Thyroid gland (tissue), 4 donors: ENCODE measurements around the gene EMID1. TPM values are rescaled to one million over a fixed set of nuclear protein-coding genes. Genes with fewer than 3 reads are reported as not detected.
A peak's percentile ranks its signal among the peaks of the same experiment; 100 is the strongest.

Experiments used
- DNase-seq, 2 donors: peaks; one replicate each; pipeline ENCODE4 v3.0.0-alpha.2; 2019
- H3K27ac ChIP-seq, 3 donors: fragments of 200-600 bp; sonication (generic); 1 replicate in 2 of 3; 2 replicates in 1 of 3; pipeline ENCODE4 v1.5.1; 2016 to 2019; ENCODE audit warnings: mild to moderate bottlenecking in 1 of 3, moderate library complexity in 1 of 3
- H3K27me3 ChIP-seq: fragments of 200-600 bp; sonication (generic); one replicate; pipeline ENCODE4 v1.5.1; 2019
- H3K36me3 ChIP-seq, 2 donors: fragments of 200-600 bp; sonication (generic); one replicate each; pipeline ENCODE4 v1.5.1; 2016 to 2019
- H3K4me1 ChIP-seq, 2 donors: fragments of 200-600 bp; sonication (generic); one replicate each; pipeline ENCODE4 v1.5.1; 2017 to 2019
- H3K4me3 ChIP-seq, 3 donors: fragments of 200-600 bp; sonication (generic); replicated peaks in 1 of 3; 1 replicate in 2 of 3; 2 replicates in 1 of 3; pipeline ENCODE4 v1.5.1; 2016; ENCODE audit warnings: mild to moderate bottlenecking in 1 of 3
- H3K9me3 ChIP-seq: fragments of 200-600 bp; sonication (generic); one replicate; pipeline ENCODE4 v1.5.1; 2017
- POLR2A ChIP-seq, 2 donors: fragments of 450-650 bp; IDR thresholded peaks; one replicate each; pipeline ENCODE4 v1.6.1; 2017; ENCODE audit warnings: antibody characterized with exemption in 2 of 2, mild to moderate bottlenecking in 2 of 2, moderate library complexity in 1 of 2
- WGBS, 2 donors: methylation state at CpG; one replicate each; pipeline ENCODE4 v1.1.5; 2017; 5-methylcytosine and 5-hydroxymethylcytosine counted together
- intact Hi-C: fragments of 100-400 bp; cut with DNase I; formaldehyde crosslinking; loops from one replicate; pipeline ENCODE4 v1.15.1; 2023
- total RNA-seq, 4 donors: library from RNA; depleted of rRNA; stranded (reverse); fragments of >200 nt; gene quantifications; one replicate each; pipeline ENCODE4 v1.2.3, GENCODE V29; 2016
- TF ChIP-seq, protein P1 (sequence below), 6 experiments: fragments of 200-600 bp in 3 of 6; fragments of 450-650 bp in 3 of 6; sonication (generic) in 3 of 6; IDR thresholded peaks; one replicate each; pipeline ENCODE4 v1.5.1; 2016 to 2019; ENCODE audit warnings: antibody characterized with exemption in 6 of 6, mild to moderate bottlenecking in 2 of 6, inconsistent platforms in 1 of 6, moderate library complexity in 1 of 6

Gene EMID1
- total RNA-seq, 4 donors from 2014 or later: 14.0 to 55.9 (median 19.0) TPM

DNA sequence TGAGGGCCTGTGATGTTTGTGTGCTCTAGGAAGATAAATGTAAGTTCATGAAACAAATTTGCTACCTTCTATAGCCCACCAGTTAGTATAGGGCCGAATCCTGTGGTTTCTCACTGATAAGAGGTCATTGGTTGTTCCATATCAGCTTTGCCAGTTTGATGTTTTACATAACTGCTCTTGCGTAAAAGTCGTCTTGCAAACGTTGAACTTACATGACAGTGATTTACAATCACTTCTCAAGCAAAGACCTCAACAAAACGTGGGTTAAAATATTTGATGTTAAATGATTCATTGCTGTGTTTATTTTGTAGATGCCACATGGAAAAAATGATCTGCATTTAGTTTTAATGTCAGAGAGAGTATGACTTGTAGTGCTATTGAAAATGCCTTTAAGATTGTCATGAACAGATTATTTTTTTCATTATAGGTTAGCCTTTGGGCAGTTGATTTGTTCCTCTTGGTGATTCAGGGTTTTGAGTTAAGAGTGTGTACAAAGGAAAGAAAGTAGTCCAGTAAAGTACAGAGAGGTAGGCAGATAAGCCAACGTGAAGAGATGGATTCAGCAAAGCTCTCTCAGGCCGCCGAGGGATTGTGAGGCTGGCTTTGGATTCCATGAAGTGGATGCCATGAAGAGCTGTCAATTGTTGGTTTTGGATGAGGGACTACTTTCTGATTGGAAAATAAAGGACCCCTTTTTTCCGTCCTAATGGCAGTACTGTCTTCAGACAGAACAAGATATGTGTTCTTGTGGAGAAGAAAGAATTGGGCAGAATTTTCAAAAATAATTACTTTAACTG is 65.0 kb downstream of the EMID1 start:
- TF ChIP-seq POLR2A (IDR thresholded peaks at IDR 0.05): no peak
- TF ChIP-seq, protein P1, sequence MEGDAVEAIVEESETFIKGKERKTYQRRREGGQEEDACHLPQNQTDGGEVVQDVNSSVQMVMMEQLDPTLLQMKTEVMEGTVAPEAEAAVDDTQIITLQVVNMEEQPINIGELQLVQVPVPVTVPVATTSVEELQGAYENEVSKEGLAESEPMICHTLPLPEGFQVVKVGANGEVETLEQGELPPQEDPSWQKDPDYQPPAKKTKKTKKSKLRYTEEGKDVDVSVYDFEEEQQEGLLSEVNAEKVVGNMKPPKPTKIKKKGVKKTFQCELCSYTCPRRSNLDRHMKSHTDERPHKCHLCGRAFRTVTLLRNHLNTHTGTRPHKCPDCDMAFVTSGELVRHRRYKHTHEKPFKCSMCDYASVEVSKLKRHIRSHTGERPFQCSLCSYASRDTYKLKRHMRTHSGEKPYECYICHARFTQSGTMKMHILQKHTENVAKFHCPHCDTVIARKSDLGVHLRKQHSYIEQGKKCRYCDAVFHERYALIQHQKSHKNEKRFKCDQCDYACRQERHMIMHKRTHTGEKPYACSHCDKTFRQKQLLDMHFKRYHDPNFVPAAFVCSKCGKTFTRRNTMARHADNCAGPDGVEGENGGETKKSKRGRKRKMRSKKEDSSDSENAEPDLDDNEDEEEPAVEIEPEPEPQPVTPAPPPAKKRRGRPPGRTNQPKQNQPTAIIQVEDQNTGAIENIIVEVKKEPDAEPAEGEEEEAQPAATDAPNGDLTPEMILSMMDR (IDR thresholded peaks at IDR 0.05): no peak
- Histone ChIP-seq H3K9me3 (no peaks in the 10 kb centered on the region), H3K4me3 (peak overlapping the region in 1 of 3 donors; percentile 78), H3K27ac (peak overlapping the region in 1 of 3 donors; percentile 19), H3K4me1 (peaks cover 35 to 44% of the 10 kb centered on the region in 2 donors), H3K36me3 (peaks cover 25 to 33% of the 10 kb centered on the region in 2 donors), H3K27me3 (no peaks in the 10 kb centered on the region)
- intact Hi-C loops: loop anchor here (5.0 kb wide), 1 partner anchor 37 kb away; the partner anchor contains the start of gene GAS2L1
- DNase-seq: no peak
- 20 to 22% methylated on average over 9 of the region's 9 CpGs for WGBS, 2 donors

DNA sequence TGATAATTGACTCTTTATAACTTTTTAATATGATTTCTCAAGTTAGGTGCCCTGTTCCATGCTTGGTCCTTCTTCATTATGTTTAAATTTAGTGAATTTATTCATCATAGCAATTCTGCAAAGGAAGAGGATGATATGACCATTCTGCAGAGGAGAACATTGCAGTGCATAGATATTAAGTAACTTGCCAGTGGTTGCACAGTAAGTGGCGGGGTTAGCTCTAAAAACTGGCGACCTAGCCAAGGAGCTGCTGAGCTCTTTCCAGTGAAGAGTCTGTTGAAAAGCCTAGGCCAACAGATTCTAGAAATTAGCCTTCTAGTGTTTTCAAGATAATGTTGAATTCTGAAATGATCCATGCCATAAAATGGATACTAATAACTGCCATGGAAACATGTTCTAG is 66.9 kb downstream of the EMID1 start:
- no peak overlapping the region for H3K4me3 ChIP-seq
- intact Hi-C loops: loop anchor here (5.0 kb wide), 1 partner anchor 35 kb away; the partner anchor contains the start of gene GAS2L1
- H3K9me3 ChIP-seq: no peaks in the 10 kb centered on the region
- H3K27ac ChIP-seq: no peak overlapping the region
- no peak for DNase-seq
- H3K27me3 ChIP-seq: no peaks in the 10 kb centered on the region
- H3K4me1 ChIP-seq: peaks cover 23 to 30% of the 10 kb centered on the region in 2 donors
- peaks cover 38 to 46% of the 10 kb centered on the region in 2 donors for H3K36me3 ChIP-seq
- WGBS, 2 donors: 67 to 75% methylated on average over 2 of the region's 2 CpGs
- TF ChIP-seq, protein P1 (IDR thresholded peaks at IDR 0.05): no peak
- no peak for TF ChIP-seq POLR2A (IDR thresholded peaks at IDR 0.05)

- intact Hi-C loops: no loop called here
- no peaks in the 10 kb centered on the region for H3K27me3 ChIP-seq
- H3K36me3 ChIP-seq: peaks cover 64 to 71% of the 10 kb centered on the region in 2 donors
- peaks cover 19 to 27% of the 10 kb centered on the region in 2 donors for H3K4me1 ChIP-seq
- TF ChIP-seq, protein P1 (IDR thresholded peaks at IDR 0.05): no peak
- TF ChIP-seq POLR2A (IDR thresholded peaks at IDR 0.05): no peak
- DNase-seq: no peak
- WGBS, 2 donors: 78 to 81% methylated on average over 3 of the region's 3 CpGs
- no peaks in the 10 kb centered on the region for H3K9me3 ChIP-seq
- no peak overlapping the region for H3K27ac ChIP-seq
- no peak overlapping the region for H3K4me3 ChIP-seq
Measured at GRCh38 chr22:29275167-29275566, 69.5 kb downstream of the EMID1 start.

GRCh38 chr22:29275819-29276565 is 70.3 kb downstream of the EMID1 start:
- no peaks in the 10 kb centered on the region for H3K9me3 ChIP-seq
- no peak overlapping the region for H3K4me3 ChIP-seq
- TF ChIP-seq, protein P1 (IDR thresholded peaks at IDR 0.05): no peak
- TF ChIP-seq POLR2A (IDR thresholded peaks at IDR 0.05): no peak
- intact Hi-C loops: no loop called here
- H3K36me3 ChIP-seq: peaks cover 70 to 73% of the 10 kb centered on the region in 2 donors
- no peak overlapping the region for H3K27ac ChIP-seq
- DNase-seq: no peak
- WGBS, 2 donors: 89% methylated on average over 3 of the region's 3 CpGs
- H3K4me1 ChIP-seq: peaks cover 10 to 19% of the 10 kb centered on the region in 2 donors
- no peaks in the 10 kb centered on the region for H3K27me3 ChIP-seq
